Activated CD4-positive, alpha-beta memory T cell treated with anti-CD3 and anti-CD28 coated beads for 36 hours (primary cell): ENCODE measurements around the gene PGLYRP1. TPM values are rescaled to one million over a fixed set of nuclear protein-coding genes. Genes with fewer than 3 reads are reported as not detected.

Source experiments
- CTCF ChIA-PET: fragments of 350-600 bp; sonication (Branson Sonifier 250); formaldehyde crosslinking; loops from one replicate; lab custom pipeline; 2021; ENCODE audit warnings: antibody characterized with exemption, inconsistent platforms; lab: Charles Lee
- POLR2A ChIA-PET: fragments of 350-600 bp; sonication (Branson Sonifier 250); formaldehyde crosslinking; loops from one replicate; lab custom pipeline; 2021; ENCODE audit warnings: antibody characterized with exemption; lab: Charles Lee
- DNase-seq: peaks from one replicate; pipeline ENCODE4 v3.0.0-alpha.2; 2020
- H3K27ac Mint-ChIP-seq: one replicate; pipeline ENCODE4 v1.8.0; 2021; ENCODE audit warnings: mixed read lengths
- H3K27me3 Mint-ChIP-seq: one replicate; pipeline ENCODE4 v1.8.0; 2021; ENCODE audit warnings: mixed read lengths
- H3K36me3 Mint-ChIP-seq: one replicate; pipeline ENCODE4 v1.8.0; 2021; ENCODE audit warnings: mixed read lengths
- H3K4me1 Mint-ChIP-seq: one replicate; pipeline ENCODE4 v1.8.0; 2021; ENCODE audit warnings: low read depth, mixed read lengths
- H3K4me3 Mint-ChIP-seq: one replicate; pipeline ENCODE4 v1.8.0; 2021; ENCODE audit warnings: mild to moderate bottlenecking, mixed read lengths
- H3K9me3 Mint-ChIP-seq: one replicate; pipeline ENCODE4 v1.8.0; 2021; ENCODE audit warnings: mixed read lengths
- intact Hi-C: fragments of 100-400 bp; cut with micrococcal nuclease; formaldehyde crosslinking; loops from one replicate; pipeline ENCODE4 v1.15.1; 2023
- total RNA-seq, 2 experiments: library from RNA; stranded (reverse); gene quantifications; one replicate each; pipeline ENCODE4 v1.2.3, GENCODE V29; 2021

Gene PGLYRP1
- total RNA-seq, 2 experiments from 2014 or later = not detected

DNA sequence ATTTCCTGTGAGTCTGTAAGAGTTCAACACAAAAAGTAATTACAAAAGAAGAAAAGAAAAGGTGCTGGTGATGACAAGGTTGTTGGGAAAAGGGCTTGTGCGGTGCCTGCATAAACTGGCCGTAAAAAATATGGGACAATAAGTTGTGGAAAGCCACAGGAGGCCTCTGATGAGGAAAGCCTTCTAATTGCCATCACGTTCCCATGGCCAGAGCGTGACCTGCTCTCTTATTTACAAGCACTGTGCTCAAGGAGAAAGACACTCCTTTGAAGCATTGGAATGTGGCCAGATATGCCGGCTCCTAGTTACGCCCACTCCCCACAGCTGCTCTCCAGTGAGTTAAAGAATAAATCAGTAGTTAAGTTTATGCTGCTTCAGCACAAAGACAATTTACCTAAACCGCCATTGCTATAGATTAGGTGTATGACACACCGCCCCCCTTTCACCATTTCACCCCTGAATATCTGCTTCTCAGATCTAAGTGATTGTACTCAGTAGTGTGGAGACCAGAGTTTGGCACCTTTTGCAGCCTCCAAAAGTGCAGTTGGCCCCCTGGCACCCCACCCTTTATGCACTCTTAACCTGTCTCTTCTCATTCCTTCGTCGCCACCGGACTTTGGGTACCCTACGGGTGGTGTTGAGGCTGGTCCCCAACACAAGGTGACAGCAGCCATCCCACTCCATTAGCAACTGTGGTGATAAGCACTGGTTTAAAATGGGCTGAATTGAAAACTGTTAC, 8.1 kb upstream of the PGLYRP1 start:
- Mint-ChIP-seq H3K9me3 (no peaks in the 10 kb centered on the region), H3K4me3 (no peak overlapping the region), H3K27me3 (peaks cover 13% of the 10 kb centered on the region), H3K36me3 (no peaks in the 10 kb centered on the region), H3K27ac (no peak overlapping the region), H3K4me1 (peaks cover 10% of the 10 kb centered on the region)
- DNase-seq = no peak
- intact Hi-C loops = no loop called here
- ChIA-PET POLR2A (no interaction called here), CTCF (interaction anchor here (1.8 to 3.2 kb wide), 2 partner anchors 43 to 46 kb away, joined by 5 to 14 read pairs; no protein-coding TSS in a partner anchor)

GRCh38 chr19:46025835-46026234, 3.0 kb upstream of the PGLYRP1 start:
- no peak overlapping the region for H3K27ac Mint-ChIP-seq
- H3K36me3 Mint-ChIP-seq = no peaks in the 10 kb centered on the region
- intact Hi-C loops = no loop called here
- peaks cover 14% of the 10 kb centered on the region for H3K4me1 Mint-ChIP-seq
- DNase-seq = no peak
- ChIA-PET CTCF (interaction anchor here (1.5 to 5.9 kb wide), 7 partner anchors 10 to 243 kb away, joined by 3 to 116 read pairs (median 9); no protein-coding TSS in a partner anchor), POLR2A (no interaction called here)
- peaks cover 14% of the 10 kb centered on the region for H3K27me3 Mint-ChIP-seq
- no peaks in the 10 kb centered on the region for H3K9me3 Mint-ChIP-seq
- no peak overlapping the region for H3K4me3 Mint-ChIP-seq

DNA sequence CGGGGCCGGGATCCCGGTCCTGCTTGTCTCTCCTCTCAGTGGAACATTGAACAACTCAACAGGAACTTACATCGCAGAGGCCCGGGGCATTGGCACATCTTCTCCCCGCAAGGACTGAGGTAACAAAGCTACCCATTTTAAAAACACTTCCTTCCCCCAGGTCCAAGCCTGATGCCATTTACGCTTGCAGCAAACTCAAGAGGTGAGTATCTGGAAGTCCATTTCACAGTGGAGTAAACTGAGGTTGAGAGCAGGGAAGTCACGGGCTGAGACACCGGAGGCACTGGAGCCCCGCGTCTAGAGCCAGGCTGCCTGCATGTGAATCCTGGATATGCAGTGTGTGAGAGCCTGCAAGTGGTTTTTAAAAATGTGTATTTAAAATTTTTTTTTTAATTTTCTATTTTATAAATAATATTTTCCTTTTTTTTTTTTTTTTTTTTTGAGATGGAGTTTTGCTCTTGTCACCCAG, 492 bp upstream of the PGLYRP1 start:
- Mint-ChIP-seq H3K4me1 (peaks cover 12% of the 10 kb centered on the region), H3K27me3 (peaks cover 11% of the 10 kb centered on the region), H3K36me3 (no peaks in the 10 kb centered on the region), H3K4me3 (no peak overlapping the region), H3K27ac (no peak overlapping the region), H3K9me3 (no peaks in the 10 kb centered on the region)
- ChIA-PET POLR2A (no interaction called here), CTCF (interaction anchor here (1.3 kb wide), 1 partner anchor 242 kb away, joined by 3 read pairs; no protein-coding TSS in a partner anchor)
- intact Hi-C loops = no loop called here
- no peak for DNase-seq

GRCh38 chr19:46022061-46022430, 807 bp downstream of the PGLYRP1 start:
- Mint-ChIP-seq H3K36me3 (peaks cover under 1% of the 10 kb centered on the region), H3K27me3 (peaks cover 11% of the 10 kb centered on the region), H3K27ac (no peak overlapping the region), H3K4me1 (peaks cover 13% of the 10 kb centered on the region), H3K9me3 (no peaks in the 10 kb centered on the region), H3K4me3 (no peak overlapping the region)
- no peak for DNase-seq
- intact Hi-C loops = no loop called here
- POLR2A ChIA-PET = no interaction called here
- CTCF ChIA-PET = no interaction called here

- Mint-ChIP-seq H3K4me1 (peaks cover 14% of the 10 kb centered on the region), H3K27me3 (peaks cover 11% of the 10 kb centered on the region), H3K36me3 (peaks cover 3% of the 10 kb centered on the region), H3K9me3 (no peaks in the 10 kb centered on the region), H3K27ac (no peak overlapping the region), H3K4me3 (no peak overlapping the region)
- DNase-seq = no peak
- ChIA-PET CTCF (no interaction called here), POLR2A (no interaction called here)
- intact Hi-C loops = no loop called here
These were observed 1.3 kb downstream of the PGLYRP1 start for GRCh38 chr19:46021531-46022041.

DNA sequence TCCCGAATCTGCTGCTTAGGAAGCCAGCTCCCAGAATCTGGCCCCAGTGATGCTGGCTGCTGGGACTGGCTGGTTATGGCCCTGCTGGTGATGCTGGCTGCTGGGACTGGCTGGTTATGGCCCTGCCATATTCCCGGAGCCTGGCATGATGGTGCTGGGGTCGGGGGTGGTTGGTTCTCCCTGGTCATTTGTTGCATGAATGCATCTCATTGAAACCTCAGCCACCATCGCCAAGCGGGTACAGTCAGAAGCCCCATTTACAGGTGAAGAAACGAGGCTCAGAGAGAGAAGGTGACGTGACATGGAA, 2.1 kb downstream of the PGLYRP1 start:
- H3K36me3 Mint-ChIP-seq = peaks cover 3% of the 10 kb centered on the region
- H3K27ac Mint-ChIP-seq = no peak overlapping the region
- no peaks in the 10 kb centered on the region for H3K9me3 Mint-ChIP-seq
- DNase-seq = no peak
- no peak overlapping the region for H3K4me3 Mint-ChIP-seq
- peaks cover 11% of the 10 kb centered on the region for H3K4me1 Mint-ChIP-seq
- H3K27me3 Mint-ChIP-seq = peaks cover 11% of the 10 kb centered on the region
- ChIA-PET CTCF (no interaction called here), POLR2A (no interaction called here)
- intact Hi-C loops = no loop called here

DNA sequence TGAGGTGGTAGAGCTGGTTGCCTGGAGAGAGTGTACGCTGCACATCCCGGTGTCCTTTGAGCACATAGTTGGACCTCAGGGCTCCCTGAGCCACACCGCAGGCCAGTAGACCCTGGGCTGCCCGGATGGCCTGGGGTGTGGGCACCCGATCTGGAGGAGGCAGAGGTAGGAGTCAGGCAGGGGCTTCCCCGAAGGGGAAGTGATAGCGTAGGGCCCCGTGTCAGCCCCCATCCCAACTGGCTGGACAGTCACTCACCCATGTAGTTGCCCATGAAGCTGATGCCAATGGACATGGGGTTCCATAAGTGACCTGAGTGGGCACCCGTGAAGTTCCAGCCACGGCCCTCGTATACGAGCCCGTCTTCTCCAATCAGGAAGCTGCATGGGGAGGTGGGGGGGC, 3.6 kb downstream of the PGLYRP1 start:
- Mint-ChIP-seq H3K27me3 (peaks cover 19% of the 10 kb centered on the region), H3K27ac (no peak overlapping the region), H3K4me1 (peaks cover 17% of the 10 kb centered on the region), H3K9me3 (no peaks in the 10 kb centered on the region), H3K36me3 (peaks cover 6% of the 10 kb centered on the region), H3K4me3 (no peak overlapping the region)
- ChIA-PET POLR2A (no interaction called here), CTCF (interaction anchor here (1.0 to 2.4 kb wide), 3 partner anchors 9 to 246 kb away, joined by 4 to 11 read pairs (median 9); no protein-coding TSS in a partner anchor)
- intact Hi-C loops = no loop called here
- DNase-seq = no peak

GRCh38 chr19:46018729-46019251, 4.1 kb downstream of the PGLYRP1 start:
- DNase-seq = no peak
- Mint-ChIP-seq H3K4me3 (no peak overlapping the region), H3K4me1 (peaks cover 17% of the 10 kb centered on the region), H3K27me3 (peaks cover 16% of the 10 kb centered on the region), H3K9me3 (no peaks in the 10 kb centered on the region), H3K27ac (no peak overlapping the region), H3K36me3 (peaks cover 6% of the 10 kb centered on the region)
- CTCF ChIA-PET = interaction anchor here (1.0 to 2.4 kb wide), 3 partner anchors 9 to 246 kb away, joined by 3 to 11 read pairs (median 9); no protein-coding TSS in a partner anchor
- POLR2A ChIA-PET = no interaction called here
- intact Hi-C loops = no loop called here

DNA sequence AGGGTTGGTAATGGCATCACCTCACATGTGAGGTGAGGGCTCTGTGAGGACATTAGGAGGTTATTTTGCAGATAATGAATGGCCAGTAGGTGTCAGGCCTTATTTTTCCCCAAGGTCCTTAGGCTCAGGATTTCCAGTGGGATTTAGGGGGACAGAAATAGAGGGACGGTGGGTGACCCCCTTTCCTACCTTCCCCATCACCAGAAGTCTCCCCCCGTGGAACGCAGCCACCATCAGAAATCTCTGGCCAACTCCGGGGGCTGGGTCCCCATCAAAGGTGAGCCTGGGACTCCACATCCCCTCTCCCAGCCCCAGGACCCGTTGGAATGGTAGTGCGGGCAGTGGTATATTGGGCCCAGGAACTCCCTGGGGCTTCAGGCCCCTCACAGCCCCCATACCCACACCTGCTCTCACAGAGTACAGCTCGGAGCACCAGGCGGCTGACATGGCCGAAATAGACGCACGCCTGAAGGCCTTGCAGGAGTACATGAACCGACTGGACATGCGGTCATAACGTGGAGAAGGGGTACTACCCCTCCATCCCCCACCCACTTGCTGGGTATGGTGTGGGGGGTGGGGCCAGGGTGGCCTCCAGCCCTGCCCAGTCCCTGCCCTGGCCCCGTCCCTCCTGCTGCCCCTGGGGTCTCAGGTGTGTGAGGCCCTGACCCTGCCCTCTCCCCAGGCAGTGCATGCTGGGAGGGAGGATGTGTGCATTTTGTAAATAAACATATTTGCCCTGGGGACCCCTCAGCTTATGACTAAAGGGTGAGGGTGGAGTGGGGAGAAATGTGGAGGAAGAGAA, 4.8 kb downstream of the PGLYRP1 start:
- no peak for DNase-seq
- ChIA-PET POLR2A (no interaction called here), CTCF (interaction anchor here (1.0 to 2.9 kb wide), 7 partner anchors 8 to 250 kb away, joined by 3 to 13 read pairs (median 9); partner anchors contain the start of gene CCDC61)
- H3K4me3 Mint-ChIP-seq = no peak overlapping the region
- peaks cover 13% of the 10 kb centered on the region for H3K27me3 Mint-ChIP-seq
- intact Hi-C loops = loop anchor here (2.0 kb wide), 1 partner anchor 155 kb away; the partner anchor contains the start of gene SYMPK
- no peak overlapping the region for H3K27ac Mint-ChIP-seq
- H3K4me1 Mint-ChIP-seq = peaks cover 17% of the 10 kb centered on the region
- no peaks in the 10 kb centered on the region for H3K9me3 Mint-ChIP-seq
- peaks cover 6% of the 10 kb centered on the region for H3K36me3 Mint-ChIP-seq

DNA sequence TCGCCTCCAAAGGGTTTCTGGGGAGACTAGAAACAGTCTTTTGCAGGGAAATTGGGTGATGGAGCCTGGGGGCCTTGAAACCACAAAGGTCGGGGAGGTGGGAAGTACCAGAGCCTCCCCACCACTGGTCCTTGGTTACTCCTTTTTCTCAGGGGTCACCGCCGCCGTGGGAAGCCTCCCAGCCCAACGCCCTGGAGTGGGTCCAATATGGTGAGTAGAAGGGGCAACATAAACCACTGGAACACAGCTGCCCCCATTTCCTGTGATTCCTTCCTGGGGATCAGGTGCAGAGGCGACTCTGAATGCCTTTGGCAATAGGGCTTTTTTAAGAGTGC, 5.8 kb downstream of the PGLYRP1 start:
- no peak overlapping the region for H3K4me3 Mint-ChIP-seq
- DNase-seq = no peak
- ChIA-PET CTCF (interaction anchor here (0.6 to 2.9 kb wide), 14 partner anchors 9 to 251 kb away, joined by 3 to 30 read pairs (median 3); partner anchors contain the start of genes CCDC61, FOXA3 and SIX5), POLR2A (interaction anchor here (1.0 to 1.2 kb wide), 2 partner anchors 114 to 154 kb away, joined by 3 to 4 read pairs; partner anchors contain the start of gene SYMPK)
- intact Hi-C loops = loop anchor here (2.0 kb wide), 1 partner anchor 154 kb away; the partner anchor contains the start of gene SYMPK
- H3K4me1 Mint-ChIP-seq = peaks cover 17% of the 10 kb centered on the region
- H3K36me3 Mint-ChIP-seq = peaks cover 6% of the 10 kb centered on the region
- H3K27ac Mint-ChIP-seq = no peak overlapping the region
- peaks cover 13% of the 10 kb centered on the region for H3K27me3 Mint-ChIP-seq
- H3K9me3 Mint-ChIP-seq = no peaks in the 10 kb centered on the region

GRCh38 chr19:46016426-46017094, 6.3 kb downstream of the PGLYRP1 start:
- H3K27ac Mint-ChIP-seq = no peak overlapping the region
- H3K4me3 Mint-ChIP-seq = peak overlapping the region; percentile 74
- peaks cover 13% of the 10 kb centered on the region for H3K27me3 Mint-ChIP-seq
- POLR2A ChIA-PET = interaction anchor here (1.0 to 1.2 kb wide), 2 partner anchors 113 to 153 kb away, joined by 3 to 4 read pairs; partner anchors contain the start of gene SYMPK
- H3K4me1 Mint-ChIP-seq = peaks cover 17% of the 10 kb centered on the region
- CTCF ChIA-PET = interaction anchor here (0.6 to 2.9 kb wide), 14 partner anchors 9 to 251 kb away, joined by 3 to 30 read pairs (median 3); partner anchors contain the start of genes CCDC61, FOXA3 and SIX5
- DNase-seq = peak; percentile 88
- no peaks in the 10 kb centered on the region for H3K9me3 Mint-ChIP-seq
- intact Hi-C loops = loop anchor here (1.0 to 2.0 kb wide), 3 partner anchors 21 to 154 kb away; partner anchors contain the start of genes CCDC61 and SYMPK
- peaks cover 6% of the 10 kb centered on the region for H3K36me3 Mint-ChIP-seq
